Esophagus muscularis mucosa (tissue), 4 donors: ENCODE results near the gene TMEFF2.

Source experiments
- EP300 ChIP-seq: sonication (generic); formaldehyde crosslinking; IDR thresholded peaks from one replicate; pipeline ENCODE4 v1.6.1; 2017; ENCODE audit warnings: antibody characterized with exemption
- POLR2A ChIP-seq: fragments of 450-650 bp; IDR thresholded peaks from one replicate; pipeline ENCODE4 v1.6.1; 2017; ENCODE audit warnings: antibody characterized with exemption, moderate library complexity, mild to moderate bottlenecking, low read depth
- POLR2AphosphoS5 ChIP-seq, 2 donors: sonication (generic); formaldehyde crosslinking; IDR thresholded peaks; one replicate each; pipeline ENCODE4 v1.6.1; 2017; ENCODE audit warnings: antibody characterized with exemption in 2 of 2
- TF ChIP-seq, protein P1 (sequence below), 3 experiments: fragments of 200-600 bp in 2 of 3; fragments of 450-650 bp in 1 of 3; sonication (generic) in 2 of 3; IDR thresholded peaks; one replicate each; pipeline ENCODE4 v1.5.1; 2017 to 2019; ENCODE audit warnings: antibody characterized with exemption in 3 of 3, mild to moderate bottlenecking in 2 of 3, moderate library complexity in 1 of 3

DNA sequence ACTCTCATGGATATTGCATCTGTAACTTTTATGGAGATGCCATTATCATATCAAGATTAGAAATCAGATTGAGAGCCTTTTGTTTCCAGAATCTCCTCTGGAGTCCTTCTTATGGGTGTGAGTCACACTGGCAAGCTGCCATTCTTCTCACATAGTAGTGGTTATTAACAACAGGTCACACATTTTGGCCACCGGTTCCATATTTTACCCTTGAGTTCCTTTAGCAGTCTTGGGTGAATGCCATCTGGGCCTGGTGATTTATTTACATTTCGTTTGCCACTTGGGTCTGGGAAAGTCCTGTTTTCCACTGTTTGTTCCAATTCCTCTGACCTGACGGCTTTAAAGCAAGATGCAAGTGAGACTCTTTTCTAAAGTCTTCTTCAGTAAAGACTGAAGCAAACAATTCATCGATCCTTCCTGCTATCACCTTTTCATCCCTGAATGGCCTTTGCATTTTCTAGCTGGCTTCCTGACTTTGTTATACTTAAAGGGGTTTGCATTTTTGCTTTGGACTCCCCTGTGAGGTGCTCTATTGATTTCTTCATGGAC, 267.3 kb downstream of the TMEFF2 start:
- TF ChIP-seq, protein P1, sequence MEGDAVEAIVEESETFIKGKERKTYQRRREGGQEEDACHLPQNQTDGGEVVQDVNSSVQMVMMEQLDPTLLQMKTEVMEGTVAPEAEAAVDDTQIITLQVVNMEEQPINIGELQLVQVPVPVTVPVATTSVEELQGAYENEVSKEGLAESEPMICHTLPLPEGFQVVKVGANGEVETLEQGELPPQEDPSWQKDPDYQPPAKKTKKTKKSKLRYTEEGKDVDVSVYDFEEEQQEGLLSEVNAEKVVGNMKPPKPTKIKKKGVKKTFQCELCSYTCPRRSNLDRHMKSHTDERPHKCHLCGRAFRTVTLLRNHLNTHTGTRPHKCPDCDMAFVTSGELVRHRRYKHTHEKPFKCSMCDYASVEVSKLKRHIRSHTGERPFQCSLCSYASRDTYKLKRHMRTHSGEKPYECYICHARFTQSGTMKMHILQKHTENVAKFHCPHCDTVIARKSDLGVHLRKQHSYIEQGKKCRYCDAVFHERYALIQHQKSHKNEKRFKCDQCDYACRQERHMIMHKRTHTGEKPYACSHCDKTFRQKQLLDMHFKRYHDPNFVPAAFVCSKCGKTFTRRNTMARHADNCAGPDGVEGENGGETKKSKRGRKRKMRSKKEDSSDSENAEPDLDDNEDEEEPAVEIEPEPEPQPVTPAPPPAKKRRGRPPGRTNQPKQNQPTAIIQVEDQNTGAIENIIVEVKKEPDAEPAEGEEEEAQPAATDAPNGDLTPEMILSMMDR (IDR thresholded peaks at IDR 0.05) = no peak
- TF ChIP-seq POLR2A (no peak), POLR2AphosphoS5 (IDR thresholded peaks at IDR 0.05) (peak in 1 of 2 donors; percentile 27), EP300 (no peak)
